Ammon's horn (tissue), 1 donor: Measurements from ENCODE around the gene CEBPG.

Source experiments
- DNase-seq: peaks from one replicate; pipeline ENCODE4 v3.0.0-alpha.2; 2016; ENCODE audit warnings: low spot score

Gene CEBPG

GRCh38 chr19:33407140-33407551 is 33.6 kb downstream of the CEBPG start:
- DNase-seq, result no peak

GRCh38 chr19:33407716-33408115 is 34.2 kb downstream of the CEBPG start:
- DNase-seq, result no peak

DNA sequence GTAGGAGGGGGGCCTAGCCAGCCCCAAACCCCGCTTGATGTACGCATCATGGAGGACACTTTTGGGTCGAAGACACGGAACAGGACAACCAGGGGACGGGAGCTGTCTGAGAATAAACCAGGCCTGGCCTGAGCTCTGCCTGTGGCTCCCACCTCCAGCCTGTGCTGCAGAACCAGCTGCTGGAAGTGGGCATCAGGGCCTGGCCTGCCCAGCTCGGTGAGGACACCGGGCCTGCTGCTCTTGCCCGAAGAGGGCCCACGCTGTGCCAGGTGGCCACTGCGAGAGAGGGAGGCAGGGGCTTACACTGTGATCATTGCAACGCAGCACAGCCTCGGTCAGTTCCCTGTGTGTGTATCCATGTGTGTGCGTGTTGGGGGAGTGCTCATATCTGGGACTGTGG is 34.6 kb downstream of the CEBPG start:
- DNase-seq, result no peak

GRCh38 chr19:33408538-33409434 is 35.3 kb downstream of the CEBPG start:
- DNase-seq, result no peak

- no peak for DNase-seq
Measured at GRCh38 chr19:33409906-33410685, 36.6 kb downstream of the CEBPG start.

DNA sequence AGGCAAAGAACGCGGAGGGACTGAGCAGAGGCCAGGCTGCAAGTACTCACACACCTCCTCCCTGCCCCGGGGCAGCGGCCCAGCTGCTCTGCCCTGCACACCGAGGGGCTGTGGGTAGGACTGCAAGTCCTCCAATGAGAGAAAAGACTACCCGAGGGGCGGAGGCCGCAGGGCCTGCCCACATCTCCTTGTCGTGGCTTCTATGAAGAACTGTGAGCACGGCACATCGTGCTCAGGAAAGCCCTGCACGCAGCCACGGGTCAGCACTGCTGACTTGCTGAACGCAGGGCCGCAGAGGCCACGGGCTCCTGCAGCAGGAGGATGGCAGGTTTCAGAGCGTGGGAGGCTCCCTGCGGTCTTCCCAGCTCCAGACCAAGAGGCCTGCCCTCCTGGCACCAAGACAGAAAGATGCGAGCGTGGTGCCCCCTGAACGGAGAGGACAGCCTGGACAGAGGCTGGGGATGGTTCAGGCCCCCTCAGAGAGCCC is 37.4 kb downstream of the CEBPG start:
- no peak for DNase-seq

DNA sequence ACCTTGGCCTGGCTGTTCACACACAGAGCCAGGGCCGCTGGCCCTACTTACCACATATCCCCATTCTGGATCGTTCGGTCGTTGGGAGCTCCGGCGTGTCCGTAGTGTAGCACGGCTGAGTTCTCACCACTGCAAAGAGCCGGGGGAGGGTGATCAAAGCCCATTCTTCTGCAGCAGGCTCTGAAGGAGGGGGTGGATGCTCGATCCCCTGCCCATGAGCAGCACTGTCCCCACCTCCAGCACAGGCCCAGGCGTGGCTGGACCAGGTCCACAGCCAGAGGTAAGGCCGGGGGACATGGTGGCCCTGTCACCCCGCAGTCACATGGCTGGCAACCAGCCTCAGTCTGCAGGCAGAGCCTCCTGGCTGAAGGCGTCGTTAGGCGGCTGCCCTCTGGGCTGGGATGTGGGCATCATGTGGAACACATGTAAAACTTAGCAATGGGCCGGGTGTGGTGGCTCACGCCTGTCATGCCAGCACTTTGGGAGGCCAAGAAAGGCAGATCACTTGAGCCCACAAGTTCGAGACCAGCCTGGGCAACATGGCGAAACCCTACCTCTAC is 38.2 kb downstream of the CEBPG start:
- no peak for DNase-seq

DNA sequence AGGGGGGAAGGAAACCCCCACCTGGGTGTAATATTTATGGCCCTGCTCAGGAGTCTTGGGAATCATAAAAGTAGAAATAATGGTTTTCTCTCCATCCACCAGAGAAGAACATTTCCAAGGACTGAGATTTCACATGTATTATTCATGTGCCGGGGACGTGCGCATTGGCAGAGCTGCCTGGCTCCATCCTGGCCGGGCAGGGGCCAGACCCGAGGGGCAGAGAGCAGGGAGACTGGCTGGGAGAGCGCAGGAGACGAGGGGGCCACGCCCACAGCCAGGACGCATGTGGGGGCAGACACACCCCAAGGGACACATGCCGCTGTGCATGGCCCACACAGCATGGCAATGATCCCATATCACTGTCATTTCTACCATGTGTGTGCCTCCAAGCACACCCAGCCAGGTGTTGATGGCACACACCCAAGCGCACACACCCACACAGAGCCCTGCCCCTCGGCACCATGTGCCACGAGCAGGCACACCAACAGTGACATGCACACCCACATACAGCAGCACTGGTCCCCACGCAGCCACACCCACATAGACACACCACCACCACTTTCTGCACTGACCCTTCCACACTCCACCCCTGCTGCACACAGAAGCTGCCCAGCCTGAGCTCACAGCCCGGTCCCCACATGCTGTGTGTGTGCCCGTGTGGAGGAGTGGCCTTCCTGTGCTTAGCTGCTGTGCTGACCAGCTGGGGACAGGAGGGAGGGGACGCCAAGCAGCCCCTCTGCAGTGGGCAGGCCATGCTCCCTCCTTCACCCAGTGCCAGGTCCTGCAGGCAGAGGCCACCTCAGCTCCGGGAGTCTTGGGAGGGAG is 39.3 kb downstream of the CEBPG start:
- DNase-seq, result no peak

DNA sequence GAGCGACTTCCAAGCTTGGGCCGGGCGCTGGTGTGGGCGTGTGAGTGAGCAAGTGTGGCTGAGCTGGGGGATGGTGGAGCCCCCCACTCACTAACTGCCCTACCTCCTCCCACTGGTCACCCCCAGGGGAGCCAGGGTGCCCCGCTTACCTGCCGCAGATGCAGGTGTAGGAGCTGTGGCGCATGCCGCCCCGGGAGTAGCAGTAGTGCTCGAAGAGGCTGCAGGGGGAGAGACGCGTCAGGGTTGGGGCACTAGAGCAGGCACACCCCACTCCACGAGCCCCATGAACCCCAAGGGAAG is 39.9 kb downstream of the CEBPG start:
- DNase-seq, result no peak

DNA sequence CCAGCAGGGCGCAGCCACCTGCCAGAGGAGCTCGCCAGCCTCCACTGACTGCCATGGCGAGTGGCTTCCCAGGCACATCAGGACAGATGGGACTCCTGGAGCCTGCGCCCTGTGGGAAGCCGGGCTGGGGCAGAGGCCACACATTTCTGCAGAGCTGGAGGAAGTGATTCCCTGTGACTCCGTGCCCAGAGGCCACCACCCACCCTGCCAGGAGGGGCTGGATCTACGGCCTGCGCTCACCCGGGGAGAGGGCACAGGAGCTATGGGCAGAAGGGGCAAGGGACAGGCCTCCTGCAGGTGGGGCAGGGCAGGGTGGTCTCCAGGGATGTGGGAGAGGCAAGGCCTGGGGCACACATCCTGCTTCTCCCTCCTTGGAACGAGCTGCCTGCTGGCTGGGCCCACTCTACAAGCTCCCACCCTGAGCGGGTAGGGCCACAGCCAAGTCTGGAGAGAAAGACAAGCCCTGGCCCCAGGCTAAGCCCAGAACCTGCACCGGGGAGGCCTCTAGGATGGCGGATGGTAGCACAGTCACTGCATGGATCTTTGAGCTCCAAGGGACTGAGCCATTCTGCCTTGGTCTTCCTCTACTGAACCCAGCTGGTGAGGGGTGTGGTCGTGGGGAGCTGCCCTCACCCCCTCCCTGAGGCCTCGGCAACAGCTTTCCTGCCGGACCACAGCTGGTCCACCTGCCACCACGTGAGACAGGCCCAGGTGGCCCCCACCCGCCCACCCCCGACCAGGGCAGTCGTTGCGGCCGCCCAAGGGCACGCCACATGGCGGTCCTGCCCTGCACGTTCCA is 40.6 kb downstream of the CEBPG start:
- no peak for DNase-seq

GRCh38 chr19:33414667-33415605 is 41.4 kb downstream of the CEBPG start:
- DNase-seq, result no peak

DNA sequence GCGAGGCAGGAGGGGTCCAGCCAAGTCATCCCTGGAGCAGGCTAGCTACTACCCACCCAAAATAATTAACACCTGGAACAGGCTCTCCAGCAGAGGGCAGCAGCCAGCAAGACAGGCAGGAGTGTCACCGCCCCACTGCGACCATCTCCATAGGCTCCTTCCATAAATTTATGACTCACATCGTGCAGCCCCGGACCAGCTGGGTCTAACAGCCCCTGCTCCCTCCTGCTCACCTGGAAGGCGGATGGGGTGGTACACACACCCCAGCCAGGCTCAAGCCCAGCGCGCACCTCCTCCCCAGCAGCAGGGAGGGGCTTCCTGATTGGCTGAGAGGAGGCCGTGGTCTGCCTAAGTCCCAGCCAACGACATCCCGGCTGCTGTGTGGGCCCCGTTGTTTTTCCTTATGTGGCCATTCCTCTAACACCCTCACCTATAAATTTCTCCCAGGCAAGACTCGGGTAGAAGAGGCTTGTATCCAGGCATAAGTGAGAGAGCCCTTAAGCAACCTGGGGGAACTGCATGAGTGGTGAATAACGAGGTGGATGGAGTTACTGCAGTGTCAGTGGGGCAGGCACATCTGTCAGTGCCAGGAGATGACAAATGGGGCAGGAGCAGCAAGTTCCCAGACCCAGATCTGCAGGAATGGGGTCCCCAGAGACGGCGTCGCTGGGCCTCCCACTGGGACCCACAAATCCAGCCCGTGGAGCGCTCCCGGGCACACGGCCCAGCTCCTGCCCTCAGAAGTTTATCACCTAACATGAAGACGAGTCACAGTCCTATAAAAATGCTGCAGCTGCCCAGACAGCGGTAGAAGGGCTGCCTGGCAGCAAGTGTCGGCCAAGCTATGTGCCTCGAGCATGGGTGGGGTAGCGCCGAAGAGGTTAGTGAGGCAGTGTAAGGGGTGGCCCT is 43.1 kb downstream of the CEBPG start:
- peak; percentile 60 for DNase-seq

GRCh38 chr19:33417751-33418150 is 44.2 kb downstream of the CEBPG start:
- no peak for DNase-seq

GRCh38 chr19:33418461-33418860 is 45.0 kb downstream of the CEBPG start:
- DNase-seq, result no peak

GRCh38 chr19:33418871-33419787 is 45.6 kb downstream of the CEBPG start:
- no peak for DNase-seq

DNA sequence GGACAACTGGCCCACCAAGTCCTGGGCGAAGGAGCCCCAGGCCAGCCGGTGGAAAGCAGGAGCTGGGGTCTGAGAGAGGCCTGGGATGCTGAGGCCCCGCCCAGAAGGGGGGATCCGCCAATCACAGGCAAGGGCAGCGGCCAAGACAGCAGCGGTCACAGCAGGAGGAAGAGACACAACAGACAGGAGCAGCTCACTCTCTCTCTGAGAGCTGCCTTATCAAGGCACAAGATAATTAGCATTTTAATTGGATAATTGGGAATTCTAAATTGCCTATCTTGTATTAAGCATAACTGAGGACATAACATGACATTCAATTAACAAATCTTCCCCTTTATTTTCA is 46.2 kb downstream of the CEBPG start:
- no peak for DNase-seq

- DNase-seq, result no peak
Measured at GRCh38 chr19:33420821-33421220, 47.3 kb downstream of the CEBPG start.

DNA sequence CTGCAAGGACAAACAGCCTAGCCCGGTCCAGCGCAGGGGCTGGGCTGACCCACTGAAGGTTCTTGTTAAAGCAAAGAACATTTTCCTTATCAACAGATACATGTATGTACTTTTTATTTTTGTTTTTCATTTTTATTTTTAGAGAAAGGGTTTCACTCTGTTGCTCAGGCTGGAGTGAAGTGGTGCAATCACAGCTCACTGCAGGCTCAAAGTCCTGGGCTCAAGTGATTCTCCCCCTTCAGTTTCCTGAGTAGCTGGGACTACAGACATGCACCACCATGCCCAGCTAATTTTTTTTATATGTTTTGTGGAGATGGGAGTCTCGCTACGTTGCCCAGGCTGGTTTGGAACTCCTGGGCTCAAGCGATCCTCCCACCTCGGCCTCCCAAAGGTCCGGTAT is 47.9 kb downstream of the CEBPG start:
- no peak for DNase-seq
